Measurements from ENCODE around the gene ZNF2.

Gene ZNF2

DNA sequence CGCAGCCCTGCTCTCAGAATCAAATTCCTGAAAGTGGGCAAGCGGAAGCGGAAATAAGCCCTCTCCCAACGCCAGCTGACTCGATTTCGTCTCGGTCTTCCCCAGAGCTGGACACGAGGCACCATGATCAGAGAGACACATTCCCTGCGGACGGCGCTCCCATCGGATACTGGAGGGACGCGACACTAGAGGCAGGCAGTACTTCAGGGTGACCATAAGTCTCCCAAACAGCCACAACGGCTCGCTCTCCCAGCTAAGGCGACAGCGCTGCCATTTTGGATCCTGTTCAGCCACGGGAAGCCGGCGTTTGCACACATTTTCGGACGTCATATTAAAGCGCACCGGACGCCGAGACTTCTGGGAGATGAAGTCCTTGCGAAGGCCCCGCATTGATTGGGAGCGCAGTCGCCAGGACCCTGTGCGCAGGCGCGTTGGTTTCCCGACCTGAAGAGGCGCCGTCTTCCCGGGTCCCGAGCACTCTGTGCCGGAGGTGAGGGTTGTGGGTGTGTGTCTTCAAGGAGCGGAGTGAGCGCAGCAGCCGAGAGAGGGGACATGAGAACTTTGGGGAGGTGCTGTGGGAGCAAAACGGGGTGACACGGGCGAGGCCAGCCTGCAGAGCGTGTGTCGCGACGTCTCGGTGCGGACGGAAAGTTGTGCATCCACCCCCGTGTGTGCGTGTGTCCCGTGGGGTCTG lies at the start of gene ZNF2:
ZNF2 (plus strand) TSS at position 439 of the 694 bp plus-strand sequence. CDS start 10,418 bp downstream, outside the sequence.
- peak; percentile 99 for DNase-seq
- in situ Hi-C loops (cut with HindIII; ENCODE audit: low pct_ligation_motif_present, low pct_unique_long_range_greater_than_20kb, low sequenced_read_pairs), result no loop called here

DNA sequence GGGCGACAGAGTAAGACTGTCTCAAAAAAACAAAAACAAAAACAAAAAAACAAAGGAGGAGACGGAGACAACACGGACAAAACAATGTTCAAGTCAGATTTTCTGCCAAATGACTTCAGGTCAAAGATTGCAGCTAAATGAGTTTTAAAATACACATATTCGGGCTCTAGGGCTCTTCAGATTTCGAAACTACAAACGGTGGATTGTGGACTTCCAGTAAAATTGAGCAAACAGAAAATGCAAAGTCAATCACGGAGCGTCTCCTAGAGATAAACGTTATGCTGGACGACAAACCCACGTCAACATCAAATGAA lies 44.6 kb upstream of the ZNF2 start:
- in situ Hi-C loops (cut with HindIII; ENCODE audit: low pct_ligation_motif_present, low pct_unique_long_range_greater_than_20kb, low sequenced_read_pairs), result no loop called here

DNA sequence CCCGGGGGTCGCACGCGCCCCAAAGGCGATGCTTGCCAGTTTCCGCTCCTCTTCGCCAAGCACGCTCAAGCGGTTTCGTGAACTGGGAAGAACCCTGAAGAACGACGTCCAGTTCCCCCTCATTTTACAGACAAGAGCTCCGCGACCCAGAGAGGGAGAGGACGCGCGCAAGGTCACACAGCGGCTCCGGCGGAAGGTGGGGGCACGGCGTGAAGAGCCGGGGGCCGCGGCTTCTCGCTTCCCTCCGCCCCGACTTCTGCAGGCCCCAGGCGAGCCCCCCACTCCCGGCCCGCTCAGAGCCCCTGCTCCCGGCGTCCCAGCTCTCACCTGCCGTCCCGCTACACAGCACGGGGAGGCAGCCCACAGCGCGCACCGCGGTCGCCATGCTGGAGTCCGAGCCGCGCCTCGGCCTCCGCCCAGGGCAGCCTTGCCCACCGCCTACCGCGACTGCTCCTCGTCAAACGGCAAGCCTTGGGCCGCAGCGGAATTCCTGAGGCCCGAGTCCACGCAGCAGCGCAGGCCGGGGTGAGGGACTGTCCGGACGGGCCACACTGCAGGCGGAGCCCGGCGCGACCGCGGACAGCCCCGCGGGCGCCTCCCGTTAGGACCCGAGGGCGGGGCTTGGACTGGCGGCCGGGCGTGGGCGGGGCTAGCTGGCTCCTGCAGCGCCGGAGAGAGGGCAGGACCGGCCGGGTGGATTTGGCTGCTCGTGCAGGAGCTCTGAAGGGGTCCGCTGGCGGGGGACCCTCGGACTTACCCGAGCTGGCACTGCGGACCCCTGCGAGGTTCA lies 44.0 kb upstream of the ZNF2 start, which contains the start of gene MRPS5:
MRPS5 (minus strand) TSS at position 402 of the 790 bp plus-strand sequence; CDS start at position 385, 17 bp downstream.
- in situ Hi-C loops (cut with HindIII; ENCODE audit: low pct_ligation_motif_present, low pct_unique_long_range_greater_than_20kb, low sequenced_read_pairs), result no loop called here
- peak; percentile 80 for DNase-seq

More for the DNA sequence above, 44.6 kb upstream of the ZNF2 start:
- no peak for DNase-seq

DNA sequence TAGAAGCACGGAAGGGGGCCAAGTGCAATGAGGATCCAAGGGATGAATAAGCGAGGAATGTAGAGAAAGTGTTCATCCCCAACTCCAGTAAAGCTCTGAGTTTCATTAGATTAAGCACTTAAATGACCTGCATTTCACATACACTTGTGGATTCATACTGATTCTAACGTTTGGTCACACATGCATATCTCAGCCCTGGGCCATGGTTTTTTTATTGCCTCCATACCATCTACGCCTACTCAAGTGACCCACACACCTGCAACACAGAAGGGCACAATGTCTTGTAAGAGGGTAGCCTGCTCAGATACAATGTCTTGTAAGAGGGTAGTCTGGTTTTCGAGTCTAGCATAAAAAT lies 43.4 kb upstream of the ZNF2 start:
- DNase-seq, result no peak
- in situ Hi-C loops (cut with HindIII; ENCODE audit: low pct_ligation_motif_present, low pct_unique_long_range_greater_than_20kb, low sequenced_read_pairs), result no loop called here

DNA sequence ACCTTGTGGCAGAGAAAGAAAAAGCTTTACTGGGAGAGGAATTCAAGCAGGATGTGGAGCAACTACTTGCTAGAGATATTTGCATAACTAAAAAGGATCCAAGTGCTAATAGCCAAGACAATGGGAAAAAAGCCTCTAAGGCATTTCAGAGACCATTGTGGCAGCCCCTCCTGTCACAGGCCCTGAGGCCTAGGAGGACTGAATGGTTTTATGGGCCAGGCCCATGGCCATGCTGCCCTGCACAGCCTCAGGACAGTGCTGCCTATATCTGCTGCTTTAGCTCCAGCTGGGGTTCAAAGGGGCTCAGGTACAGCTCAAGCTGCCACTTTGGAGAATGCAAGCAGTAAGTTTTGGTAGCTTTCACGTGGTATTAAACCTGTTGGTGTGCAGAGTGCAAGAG lies 26.9 kb upstream of the ZNF2 start:
- no peak for DNase-seq
- in situ Hi-C loops (cut with HindIII; ENCODE audit: low pct_ligation_motif_present, low pct_unique_long_range_greater_than_20kb, low sequenced_read_pairs), result no loop called here

DNA sequence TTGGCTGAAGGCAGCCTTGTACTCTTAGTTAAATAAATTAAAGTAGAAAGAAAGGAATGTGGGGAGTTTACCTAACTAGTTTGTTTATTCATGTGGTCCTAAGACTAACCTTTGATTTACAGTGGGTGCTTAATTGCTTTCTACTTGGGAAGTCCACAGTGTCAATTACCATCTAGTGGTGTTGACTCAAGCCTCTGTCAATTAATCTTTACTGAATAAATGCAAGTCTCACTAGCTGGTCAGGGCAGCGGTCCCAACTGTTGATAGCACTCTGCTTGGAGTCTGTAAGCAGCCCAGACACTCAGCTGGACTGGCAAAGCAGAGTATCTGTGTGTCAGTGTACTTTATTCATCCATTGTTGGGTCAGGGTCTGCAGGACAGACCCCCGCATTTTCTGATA lies 21.8 kb upstream of the ZNF2 start:
- no peak for DNase-seq
- in situ Hi-C loops (cut with HindIII; ENCODE audit: low pct_ligation_motif_present, low pct_unique_long_range_greater_than_20kb, low sequenced_read_pairs), result no loop called here

DNA sequence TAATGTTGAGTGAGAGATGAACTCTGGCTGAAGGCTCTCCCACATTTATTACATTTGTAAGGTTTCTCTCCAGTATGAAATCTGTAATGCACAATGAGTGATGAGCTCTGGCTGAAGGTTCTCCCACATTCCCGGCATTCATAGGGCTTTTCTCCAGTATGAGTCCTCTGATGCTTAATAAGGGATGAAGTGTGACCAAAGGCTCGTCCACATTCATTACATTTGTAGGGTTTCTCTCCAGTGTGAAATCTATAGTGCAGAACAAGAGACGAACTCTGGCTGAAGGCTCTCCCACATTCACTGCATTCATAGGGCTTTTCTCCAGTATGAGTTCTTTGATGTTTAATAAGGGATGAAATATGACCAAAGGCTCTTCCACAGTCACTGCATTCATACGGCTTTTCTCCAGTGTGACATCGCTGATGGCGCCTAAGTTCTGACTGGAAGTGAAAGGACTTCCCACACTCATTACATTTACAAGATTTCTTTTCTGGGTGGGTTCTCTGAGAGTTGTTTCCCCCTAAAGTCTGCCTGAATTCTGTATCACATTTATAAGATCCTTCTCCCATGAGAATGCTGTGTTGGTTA lies 16.1 kb upstream of the ZNF2 start:
- peak; percentile 10 for DNase-seq
- in situ Hi-C loops (cut with HindIII; ENCODE audit: low pct_ligation_motif_present, low pct_unique_long_range_greater_than_20kb, low sequenced_read_pairs), result no loop called here

DNA sequence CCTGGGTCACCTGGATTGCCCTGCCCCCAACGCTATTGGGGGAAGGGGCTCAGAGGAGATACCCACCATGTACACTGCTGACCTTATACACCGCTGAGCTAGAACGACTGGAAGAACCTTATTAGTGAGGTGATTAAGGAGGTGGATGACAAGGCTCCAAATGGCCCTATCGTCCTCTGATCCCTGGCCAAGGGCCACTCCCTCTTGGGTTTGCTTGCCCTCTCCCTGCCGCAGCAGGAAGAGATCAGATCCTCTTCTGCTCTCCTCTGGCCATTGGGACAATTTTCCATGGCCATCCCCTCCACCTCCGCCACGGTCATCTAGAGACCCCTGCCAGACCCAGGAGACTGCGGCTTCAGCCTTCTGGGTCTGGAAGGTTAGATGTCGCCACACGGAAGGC lies 7.2 kb upstream of the ZNF2 start:
- in situ Hi-C loops (cut with HindIII; ENCODE audit: low pct_ligation_motif_present, low pct_unique_long_range_greater_than_20kb, low sequenced_read_pairs), result no loop called here

DNA sequence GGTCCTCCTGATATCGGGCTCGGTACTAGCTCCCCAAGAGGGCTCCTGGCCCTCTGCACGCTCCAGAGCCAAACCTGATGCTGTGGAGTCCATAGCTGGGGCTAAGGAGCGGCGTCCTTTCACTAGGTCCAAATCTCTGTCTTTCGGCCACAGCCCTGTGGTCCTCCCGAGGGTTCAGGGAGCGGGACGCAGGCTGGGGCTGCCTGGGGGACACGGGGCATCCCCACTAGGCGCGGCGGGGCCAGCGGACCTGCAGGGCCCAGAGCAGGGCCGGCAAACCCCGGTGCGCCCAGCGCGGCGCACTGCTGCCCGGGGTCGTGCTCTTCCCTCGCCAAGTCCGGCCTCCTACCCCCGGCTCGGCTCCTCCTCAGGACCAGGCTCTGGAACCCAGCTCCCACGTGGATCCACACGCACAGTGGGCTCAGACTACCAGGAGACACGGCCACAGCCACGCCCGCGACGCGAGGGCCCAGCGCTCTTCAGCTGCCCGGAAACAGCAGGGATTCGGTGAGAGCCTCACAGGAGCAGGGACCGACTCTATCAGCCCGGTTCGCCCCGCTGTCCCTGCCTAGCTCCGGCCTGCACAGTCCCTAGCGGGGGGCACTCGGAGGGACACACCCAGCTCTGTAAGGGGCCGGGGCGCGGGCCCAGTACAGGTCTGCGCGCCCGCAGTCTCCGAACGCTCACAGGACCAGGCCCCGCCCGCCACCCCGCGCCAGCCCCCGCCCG lies 6.6 kb upstream of the ZNF2 start:
- in situ Hi-C loops (cut with HindIII; ENCODE audit: low pct_ligation_motif_present, low pct_unique_long_range_greater_than_20kb, low sequenced_read_pairs), result no loop called here
- DNase-seq, result peak; percentile 30

More for the DNA sequence above, 7.2 kb upstream of the ZNF2 start:
- no peak for DNase-seq

DNA sequence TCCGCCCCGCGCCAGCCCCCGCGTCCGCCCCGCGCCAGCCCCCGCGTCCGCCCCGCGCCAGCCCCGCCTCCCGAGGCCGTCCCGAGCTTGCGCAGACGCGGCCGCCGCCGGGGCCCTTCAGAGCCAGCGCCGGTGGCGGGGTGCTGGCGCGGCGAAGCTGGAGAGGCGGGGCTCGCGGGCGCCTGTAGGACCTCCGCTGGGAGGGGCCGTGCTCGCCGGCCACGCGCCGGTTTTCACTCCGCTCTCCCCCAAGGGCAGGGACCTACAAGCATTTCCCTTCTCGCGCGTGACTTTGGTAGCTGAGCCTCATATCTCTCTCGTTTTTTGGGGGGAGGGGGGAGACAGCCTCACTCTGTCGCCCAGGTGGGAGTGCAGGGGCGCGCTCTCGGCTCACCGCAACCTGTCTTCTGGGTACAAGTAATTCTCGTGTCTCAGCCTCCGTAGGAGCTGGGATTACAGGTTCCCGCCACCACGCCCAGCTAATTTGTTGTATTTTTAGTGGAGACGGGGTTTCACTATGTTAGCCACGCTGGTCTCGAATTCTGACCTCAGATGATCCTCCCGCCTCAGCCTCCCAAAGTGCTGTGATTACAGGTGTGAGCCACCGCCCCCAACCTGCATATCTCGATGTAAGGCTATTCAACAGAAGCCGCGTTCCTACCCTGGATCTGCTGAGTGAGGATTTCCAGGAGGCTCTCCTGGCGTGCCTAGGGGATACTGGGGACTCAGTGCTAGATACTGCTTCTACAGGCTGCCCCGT lies 5.7 kb upstream of the ZNF2 start, which contains the start of gene ZNF514:
ZNF514 (minus strand) TSS at position 159 of the 760 bp plus-strand sequence. CDS start 6,595 bp downstream, outside the sequence.
- in situ Hi-C loops (cut with HindIII; ENCODE audit: low pct_ligation_motif_present, low pct_unique_long_range_greater_than_20kb, low sequenced_read_pairs), result no loop called here

DNA sequence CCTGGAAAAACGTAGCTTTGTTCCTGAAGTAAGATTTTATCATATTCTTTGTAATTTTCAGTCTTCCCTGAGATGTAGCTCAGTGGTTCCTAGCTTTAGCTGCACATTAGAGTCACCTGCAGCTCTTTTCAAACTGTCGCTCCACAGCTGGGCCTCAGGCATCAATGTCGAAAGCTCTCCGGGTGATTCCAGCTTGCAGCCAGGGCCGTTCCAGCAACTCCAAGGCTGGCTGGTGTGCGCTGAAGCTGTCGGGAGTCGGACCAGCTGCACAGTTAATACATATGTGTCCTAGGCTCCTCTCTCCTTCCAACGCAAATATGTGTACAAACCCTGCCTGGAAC lies 609 bp upstream of the ZNF2 start:
- no peak for DNase-seq
- in situ Hi-C loops (cut with HindIII; ENCODE audit: low pct_ligation_motif_present, low pct_unique_long_range_greater_than_20kb, low sequenced_read_pairs), result no loop called here

More for the DNA sequence above, 5.7 kb upstream of the ZNF2 start, which contains the start of gene ZNF514:
- DNase-seq, result peak; percentile 80

DNA sequence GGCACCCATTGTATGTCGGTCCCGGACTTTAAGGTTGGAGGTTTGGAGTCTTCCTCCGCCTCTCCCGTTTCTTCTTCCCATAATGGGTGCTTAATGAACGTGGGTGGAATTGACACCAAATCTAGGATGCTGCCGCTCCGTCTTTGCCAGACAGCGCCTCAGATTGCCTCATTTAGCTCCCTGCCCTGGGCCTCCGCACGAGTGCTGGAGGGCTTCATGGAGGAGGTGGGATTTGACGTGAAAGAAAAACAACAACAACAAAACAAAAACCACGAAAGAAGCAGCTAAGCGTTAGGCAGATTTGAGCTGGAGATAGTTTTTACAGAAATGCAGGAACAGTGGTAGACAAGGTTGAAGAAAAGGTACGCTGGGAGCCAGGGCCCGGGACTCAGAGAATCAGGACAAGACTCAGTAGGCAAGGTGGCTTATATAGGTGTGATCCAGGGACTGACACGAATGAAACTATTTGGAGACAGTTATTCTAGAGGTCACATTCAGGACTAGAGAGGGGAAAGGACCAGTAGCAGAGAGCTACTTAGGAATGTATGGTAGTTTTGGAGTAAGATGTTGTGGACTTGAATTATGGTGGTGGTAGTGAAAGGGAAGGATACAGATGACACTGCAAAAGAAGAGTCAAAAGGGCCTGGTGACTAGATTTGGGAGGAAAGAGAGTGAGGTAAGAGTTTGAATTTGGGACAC lies 605 bp downstream of the ZNF2 start:
- in situ Hi-C loops (cut with HindIII; ENCODE audit: low pct_ligation_motif_present, low pct_unique_long_range_greater_than_20kb, low sequenced_read_pairs), result no loop called here
- peak; percentile 28 for DNase-seq

DNA sequence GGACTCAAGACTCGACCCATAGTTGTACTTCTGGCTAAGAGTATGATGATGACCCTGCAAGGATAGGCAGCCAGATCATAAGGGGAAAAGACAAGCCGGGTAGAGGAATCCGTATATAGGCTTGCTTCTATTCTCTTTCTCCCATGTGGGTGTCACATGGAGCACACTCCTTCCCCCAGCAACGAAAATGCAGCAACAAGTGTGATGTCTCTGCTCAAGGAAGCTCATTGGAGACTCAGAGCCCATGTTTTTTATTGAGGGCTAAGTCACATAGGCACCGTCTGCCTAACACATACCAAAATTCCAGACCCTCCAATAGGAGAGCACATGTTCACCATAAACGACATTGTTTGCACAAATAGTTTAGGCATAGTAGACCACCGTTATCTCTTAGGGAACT lies 6.3 kb downstream of the ZNF2 start:
- in situ Hi-C loops (cut with HindIII; ENCODE audit: low pct_ligation_motif_present, low pct_unique_long_range_greater_than_20kb, low sequenced_read_pairs), result no loop called here
- no peak for DNase-seq

DNA sequence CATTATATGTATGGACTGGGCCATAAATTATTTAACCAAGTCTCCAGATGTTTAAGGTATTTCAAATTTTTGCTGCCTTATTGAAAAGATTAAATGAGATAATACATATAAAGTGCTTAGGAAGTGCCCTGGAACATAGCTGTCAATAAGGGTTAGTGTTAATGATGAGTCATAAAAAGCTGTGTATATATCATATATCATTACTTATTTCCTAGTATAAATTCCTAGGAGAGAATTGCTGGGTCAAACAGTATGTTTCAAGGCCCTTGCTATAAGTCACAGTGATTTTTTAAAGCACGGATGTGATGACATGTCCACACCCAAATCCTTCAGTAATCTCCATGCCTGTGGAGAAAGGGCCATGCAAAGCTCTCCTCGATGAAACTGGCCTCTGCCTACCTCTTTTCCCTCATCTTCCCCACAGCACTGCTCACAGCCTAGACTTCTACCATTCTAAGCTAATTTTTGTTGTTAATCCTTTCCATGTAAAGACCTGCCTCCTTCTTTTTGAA lies 8.5 kb downstream of the ZNF2 start:
- in situ Hi-C loops (cut with HindIII; ENCODE audit: low pct_ligation_motif_present, low pct_unique_long_range_greater_than_20kb, low sequenced_read_pairs), result no loop called here
- no peak for DNase-seq

DNA sequence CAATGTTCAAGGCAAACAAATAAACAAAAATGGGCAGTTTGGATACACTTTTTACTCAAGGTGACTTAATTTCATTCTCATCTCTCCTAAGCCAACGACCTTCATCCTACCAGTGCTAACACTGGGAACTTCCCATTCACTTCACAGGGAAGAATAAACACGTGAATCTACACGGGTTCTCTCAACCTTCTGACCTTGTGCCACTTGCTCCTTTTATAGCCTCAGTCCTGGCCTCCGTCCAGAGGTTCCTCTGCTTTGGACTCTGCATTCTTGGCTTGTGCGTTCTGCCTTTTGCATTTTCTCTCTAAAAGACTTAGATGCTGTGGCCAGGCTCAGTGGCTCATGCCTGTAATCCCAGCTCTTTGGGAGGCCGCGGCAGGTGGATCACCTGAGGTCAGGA lies 13.8 kb downstream of the ZNF2 start:
- in situ Hi-C loops (cut with HindIII; ENCODE audit: low pct_ligation_motif_present, low pct_unique_long_range_greater_than_20kb, low sequenced_read_pairs), result no loop called here
- no peak for DNase-seq

DNA sequence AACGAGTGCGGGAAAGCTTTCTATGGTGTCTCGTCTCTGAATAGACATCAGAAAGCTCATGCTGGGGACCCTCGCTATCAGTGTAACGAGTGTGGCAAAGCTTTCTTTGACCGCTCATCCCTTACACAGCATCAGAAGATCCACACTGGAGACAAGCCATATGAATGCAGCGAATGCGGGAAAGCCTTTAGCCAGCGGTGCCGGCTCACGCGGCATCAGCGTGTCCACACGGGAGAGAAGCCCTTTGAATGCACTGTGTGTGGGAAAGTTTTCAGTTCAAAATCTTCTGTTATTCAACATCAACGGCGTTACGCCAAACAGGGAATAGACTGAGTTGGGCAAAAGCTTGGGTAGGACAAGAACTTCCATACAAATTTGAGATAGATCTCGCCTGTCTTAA lies 16.2 kb downstream of the ZNF2 start:
- in situ Hi-C loops (cut with HindIII; ENCODE audit: low pct_ligation_motif_present, low pct_unique_long_range_greater_than_20kb, low sequenced_read_pairs), result no loop called here

DNA sequence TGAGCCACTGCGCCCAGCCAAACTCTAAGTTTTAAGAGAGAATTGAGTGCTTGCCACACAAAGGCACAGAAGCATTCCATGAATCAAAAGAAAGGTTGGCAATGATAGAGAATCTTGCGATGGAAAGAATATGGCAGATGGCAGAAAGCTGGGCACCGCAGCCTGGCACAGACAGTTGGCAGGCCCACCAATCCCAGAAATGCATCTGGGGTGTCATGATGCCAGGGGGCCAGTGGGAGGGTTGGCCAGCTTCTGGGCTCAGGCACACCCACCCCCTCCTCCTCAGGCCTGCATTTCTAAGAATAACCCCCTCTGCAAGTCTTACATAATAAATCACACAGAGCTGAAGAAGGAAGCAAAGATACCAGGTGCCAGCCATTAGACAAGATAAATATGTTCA lies 19.6 kb downstream of the ZNF2 start:
- in situ Hi-C loops (cut with HindIII; ENCODE audit: low pct_ligation_motif_present, low pct_unique_long_range_greater_than_20kb, low sequenced_read_pairs), result no loop called here
- no peak for DNase-seq

More for the DNA sequence above, 16.2 kb downstream of the ZNF2 start:
- no peak for DNase-seq

DNA sequence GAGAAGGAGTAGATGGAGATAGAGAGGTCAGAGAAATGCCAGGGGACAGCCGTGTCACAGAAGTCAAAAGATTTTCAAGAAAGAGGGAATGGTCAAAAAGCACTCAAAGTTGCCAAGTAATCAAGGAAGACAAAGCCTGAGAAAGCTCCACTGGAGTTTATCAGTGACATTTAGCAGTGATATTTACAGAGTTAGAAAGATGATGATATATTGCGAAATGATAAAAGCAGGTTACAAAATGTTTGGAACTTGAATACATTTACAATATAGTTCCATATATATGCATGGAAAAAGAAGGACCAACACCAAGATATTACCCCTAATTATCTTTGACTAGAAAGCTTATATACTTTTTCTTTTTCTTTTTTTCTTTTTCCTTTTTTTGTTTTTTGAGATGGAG lies 20.4 kb downstream of the ZNF2 start:
- in situ Hi-C loops (cut with HindIII; ENCODE audit: low pct_ligation_motif_present, low pct_unique_long_range_greater_than_20kb, low sequenced_read_pairs), result no loop called here
- DNase-seq, result no peak

Measured in ACHN (cell line).